Neural progenitor cell (in vitro differentiated cells): ENCODE data around the gene ADAMTSL1. TPM values are rescaled to one million over a fixed set of nuclear protein-coding genes. Genes with fewer than 3 reads are reported as not detected.

Source experiments
- DNase-seq: peaks from one replicate; pipeline ENCODE4 v3.0.0-alpha.2; 2016; ENCODE audit warnings: low spot score
- H2AFZ ChIP-seq: fragments of 200-600 bp; sonication (generic); replicated peaks from 2 replicates; pipeline ENCODE4 v1.6.1; 2016; ENCODE audit warnings: antibody characterized with exemption
- H3F3A ChIP-seq: fragments of 200-600 bp; sonication (generic); 2 replicates; pipeline ENCODE4 v1.6.1; 2016; ENCODE audit warnings: antibody characterized with exemption, low read depth
- H3K27ac ChIP-seq: fragments of 200-600 bp; sonication (generic); 2 replicates; pipeline ENCODE4 v1.5.1; 2016; ENCODE audit warnings: mild to moderate bottlenecking
- H3K27me3 ChIP-seq: fragments of 200-600 bp; sonication (generic); 2 replicates; pipeline ENCODE4 v1.6.1; 2016; ENCODE audit warnings: mild to moderate bottlenecking, moderate library complexity
- H3K36me3 ChIP-seq: fragments of 200-600 bp; sonication (generic); 2 replicates; pipeline ENCODE4 v1.5.1; 2016
- H3K4me1 ChIP-seq: fragments of 200-600 bp; sonication (generic); 2 replicates; pipeline ENCODE4 v1.6.1; 2016; ENCODE audit warnings: mixed run types
- H3K4me2 ChIP-seq: fragments of 200-600 bp; sonication (generic); 2 replicates; pipeline ENCODE4 v1.6.1; 2016
- H3K4me3 ChIP-seq: fragments of 200-600 bp; sonication (generic); 2 replicates; pipeline ENCODE4 v1.5.1; 2016
- H3K79me2 ChIP-seq: fragments of 200-600 bp; sonication (generic); 2 replicates; pipeline ENCODE4 v1.6.1; 2016; ENCODE audit warnings: low read depth
- H3K9ac ChIP-seq: fragments of 200-600 bp; sonication (generic); 2 replicates; pipeline ENCODE4 v1.6.1; 2016
- H3K9me3 ChIP-seq: fragments of 200-600 bp; sonication (generic); 2 replicates; pipeline ENCODE4 v1.5.1; 2016; ENCODE audit warnings: low read depth
- H4K20me1 ChIP-seq: fragments of 200-600 bp; sonication (generic); 2 replicates; pipeline ENCODE4 v1.6.1; 2016; ENCODE audit warnings: low read depth
- H3K27ac Mint-ChIP-seq: 3 replicates; pipeline ENCODE4 v1.8.0; 2021; ENCODE audit warnings: mixed read lengths
- H3K27me3 Mint-ChIP-seq: 2 replicates; pipeline ENCODE4 v1.8.0; 2022; ENCODE audit warnings: low read depth, mild to moderate bottlenecking, inconsistent platforms, moderate library complexity, mixed read lengths; ENCODE audit not compliant: insufficient read depth
- H3K36me3 Mint-ChIP-seq: 3 replicates; pipeline ENCODE4 v1.8.0; 2021; ENCODE audit warnings: mixed read lengths
- H3K4me1 Mint-ChIP-seq: 3 replicates; pipeline ENCODE4 v1.8.0; 2021; ENCODE audit warnings: mixed read lengths
- H3K4me3 Mint-ChIP-seq: 3 replicates; pipeline ENCODE4 v1.8.0; 2021; ENCODE audit warnings: mild to moderate bottlenecking, moderate library complexity, mixed read lengths
- H3K9me3 Mint-ChIP-seq: 3 replicates; pipeline ENCODE4 v1.8.0; 2020; ENCODE audit warnings: mixed read lengths
- CTCF ChIP-seq: fragments of 200-600 bp; sonication (generic); IDR thresholded peaks from 2 replicates; pipeline ENCODE4 v1.5.1; 2017; ENCODE audit warnings: antibody characterized with exemption, mild to moderate bottlenecking
- EZH2 ChIP-seq: fragments of 200-600 bp; sonication (generic); IDR thresholded peaks from 2 replicates; pipeline ENCODE4 v1.6.1; 2017; ENCODE audit warnings: antibody characterized with exemption, mild to moderate bottlenecking, moderate library complexity
- EZH2phosphoT487 ChIP-seq: fragments of 200-600 bp; sonication (generic); IDR thresholded peaks from 2 replicates; pipeline ENCODE4 v1.6.1; 2017; ENCODE audit warnings: antibody characterized with exemption
- total RNA-seq: library from RNA; depleted of rRNA; stranded (reverse); fragments of >200 nt; gene quantifications from 2 replicates; pipeline ENCODE4 v1.2.3, GENCODE V29; 2015; ENCODE audit warnings: low replicate concordance

The ADAMTSL1 gene
- total RNA-seq, 1 donor from 2014 or later, result 0.73 TPM

DNA sequence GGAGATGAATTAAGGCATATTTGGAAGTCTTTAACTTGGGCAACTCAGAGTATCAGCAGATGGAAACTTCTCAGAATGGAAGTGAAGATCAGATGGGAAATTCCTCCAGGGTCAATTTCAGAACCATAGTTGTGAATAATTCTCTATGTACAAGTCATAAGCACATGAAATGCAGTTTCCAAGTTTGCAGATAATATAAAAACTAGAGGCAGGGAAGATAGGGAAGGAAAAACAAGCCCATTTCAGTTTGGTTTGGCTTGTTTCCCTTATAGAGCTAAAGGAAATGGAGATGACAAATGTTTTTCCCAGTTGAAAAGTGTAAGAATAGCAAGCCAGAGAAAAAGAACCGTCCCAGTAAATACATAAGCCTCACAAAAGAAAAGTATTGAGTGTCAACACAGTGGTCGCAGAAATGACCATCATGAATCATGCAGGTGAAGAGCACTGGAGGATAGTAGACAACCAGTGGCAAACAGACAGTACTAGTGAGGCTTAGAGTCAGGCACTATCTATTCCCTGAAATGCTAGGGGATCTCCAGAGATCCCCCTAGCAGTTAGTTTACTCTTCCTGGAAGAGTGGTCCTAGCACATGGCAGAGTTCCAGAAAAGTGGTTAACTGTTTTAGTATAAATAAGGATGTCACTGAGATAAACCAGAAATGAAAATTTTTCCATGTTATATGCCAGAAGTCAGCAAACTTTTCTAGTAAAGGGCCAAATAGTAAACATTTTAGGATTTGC lies 313.1 kb downstream of the ADAMTSL1 start:
- H3K27me3 Mint-ChIP-seq, result peaks cover 7% of the 10 kb centered on the region
- DNase-seq, result no peak
- H3K27ac Mint-ChIP-seq, result no peak overlapping the region

GRCh38 chr9:18788256-18788655 lies 314.3 kb downstream of the ADAMTSL1 start:
- Histone ChIP-seq H3K9me3 (no peaks in the 10 kb centered on the region), H3K27me3 (no peaks in the 10 kb centered on the region), H3K27ac (no peak overlapping the region), H3K4me1 (peaks cover 4% of the 10 kb centered on the region), H3K4me2 (no peak overlapping the region), H2AFZ (no peak overlapping the region), H3K36me3 (no peaks in the 10 kb centered on the region), H3K4me3 (no peak overlapping the region), H3F3A (no peaks in the 10 kb centered on the region), H3K79me2 (no peaks in the 10 kb centered on the region), H4K20me1 (no peaks in the 10 kb centered on the region), H3K9ac (no peak overlapping the region)
- H3K4me1 Mint-ChIP-seq, result no peaks in the 10 kb centered on the region
- H3K4me3 Mint-ChIP-seq, result no peak overlapping the region
- no peaks in the 10 kb centered on the region for H3K36me3 Mint-ChIP-seq
- no peak for TF ChIP-seq EZH2
- peaks cover 5% of the 10 kb centered on the region for H3K27me3 Mint-ChIP-seq
- no peak for DNase-seq
- no peak overlapping the region for H3K27ac Mint-ChIP-seq
- no peaks in the 10 kb centered on the region for H3K9me3 Mint-ChIP-seq

More for the DNA sequence above, 313.1 kb downstream of the ADAMTSL1 start:
- no peaks in the 10 kb centered on the region for H3K27me3 ChIP-seq
- no peaks in the 10 kb centered on the region for H4K20me1 ChIP-seq
- H3K27ac ChIP-seq, result no peak overlapping the region
- Mint-ChIP-seq H3K4me3 (no peak overlapping the region), H3K36me3 (no peaks in the 10 kb centered on the region), H3K9me3 (no peaks in the 10 kb centered on the region), H3K4me1 (no peaks in the 10 kb centered on the region)
- H3K36me3 ChIP-seq, result no peaks in the 10 kb centered on the region
- no peaks in the 10 kb centered on the region for H3K9me3 ChIP-seq
- H2AFZ ChIP-seq, result no peak overlapping the region
- H3K4me1 ChIP-seq, result peaks cover 4% of the 10 kb centered on the region
- H3F3A ChIP-seq, result no peaks in the 10 kb centered on the region
- H3K4me3 ChIP-seq, result no peak overlapping the region
- TF ChIP-seq CTCF (no peak), EZH2 (no peak), EZH2phosphoT487 (no peak)
- H3K79me2 ChIP-seq, result no peaks in the 10 kb centered on the region
- H3K9ac ChIP-seq, result no peak overlapping the region
- H3K4me2 ChIP-seq, result no peak overlapping the region

DNA sequence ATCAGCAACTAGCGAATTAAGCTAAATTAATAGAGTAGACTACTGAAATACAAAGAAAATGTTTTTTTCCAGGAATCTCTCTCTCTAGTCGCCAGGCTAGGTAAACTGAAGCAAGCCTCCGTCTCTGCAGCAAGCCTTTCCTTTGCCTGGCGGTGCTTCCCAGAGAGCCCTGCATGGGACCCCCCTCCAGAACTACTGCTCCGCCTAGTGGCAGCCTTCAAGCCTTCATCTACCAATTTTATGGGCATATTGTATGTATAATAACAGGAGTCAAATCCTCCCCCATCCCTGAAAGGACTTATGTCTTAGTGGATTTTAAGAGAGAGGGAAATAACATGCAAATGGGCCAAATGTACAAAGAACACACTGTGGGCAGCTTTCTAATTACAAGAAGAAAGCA lies 317.1 kb downstream of the ADAMTSL1 start:
- peaks cover 9% of the 10 kb centered on the region for H3K4me1 Mint-ChIP-seq
- no peaks in the 10 kb centered on the region for H4K20me1 ChIP-seq
- peaks cover 7% of the 10 kb centered on the region for H3K27me3 Mint-ChIP-seq
- H3K36me3 ChIP-seq, result no peaks in the 10 kb centered on the region
- H3K4me3 Mint-ChIP-seq, result no peak overlapping the region
- H3K36me3 Mint-ChIP-seq, result no peaks in the 10 kb centered on the region
- H3K4me1 ChIP-seq, result peaks cover 10% of the 10 kb centered on the region
- H3K27ac Mint-ChIP-seq, result no peak overlapping the region
- H3K9me3 ChIP-seq, result no peaks in the 10 kb centered on the region
- H2AFZ ChIP-seq, result peak overlapping the region; percentile 87
- no peak for TF ChIP-seq EZH2
- no peak for TF ChIP-seq EZH2phosphoT487
- TF ChIP-seq CTCF, result peak; percentile 88
- no peak overlapping the region for H3K4me2 ChIP-seq
- peaks cover 4% of the 10 kb centered on the region for H3F3A ChIP-seq
- H3K9ac ChIP-seq, result no peak overlapping the region
- no peaks in the 10 kb centered on the region for H3K79me2 ChIP-seq
- H3K27me3 ChIP-seq, result no peaks in the 10 kb centered on the region
- no peak overlapping the region for H3K4me3 ChIP-seq
- peak; percentile 81 for DNase-seq
- H3K9me3 Mint-ChIP-seq, result no peaks in the 10 kb centered on the region
- no peak overlapping the region for H3K27ac ChIP-seq

- Mint-ChIP-seq H3K4me3 (no peak overlapping the region), H3K27me3 (peaks cover 7% of the 10 kb centered on the region), H3K36me3 (no peaks in the 10 kb centered on the region), H3K27ac (no peak overlapping the region), H3K9me3 (no peaks in the 10 kb centered on the region), H3K4me1 (peaks cover 19% of the 10 kb centered on the region)
- Histone ChIP-seq H3K9ac (no peak overlapping the region), H3K4me2 (no peak overlapping the region), H2AFZ (no peak overlapping the region), H3K4me1 (peaks cover 10% of the 10 kb centered on the region), H3K27me3 (no peaks in the 10 kb centered on the region), H3F3A (peaks cover 7% of the 10 kb centered on the region), H4K20me1 (no peaks in the 10 kb centered on the region), H3K27ac (no peak overlapping the region), H3K79me2 (no peaks in the 10 kb centered on the region), H3K36me3 (no peaks in the 10 kb centered on the region), H3K9me3 (no peaks in the 10 kb centered on the region), H3K4me3 (no peak overlapping the region)
- no peak for TF ChIP-seq EZH2phosphoT487
- no peak for TF ChIP-seq EZH2
- no peak for TF ChIP-seq CTCF
- no peak for DNase-seq
Observed at GRCh38 chr9:18793122-18793521, 319.2 kb downstream of the ADAMTSL1 start.
